Ishikawa (cell line): ENCODE results near the gene RPN1.

Source experiments
- CREB1 ChIP-seq: IDR thresholded peaks from 2 replicates; pipeline ENCODE4 v1.6.1; 2012; ENCODE audit warnings: low read depth
- EP300 ChIP-seq: IDR thresholded peaks from 2 replicates; pipeline ENCODE4 v1.6.1; 2012; ENCODE audit warnings: borderline replicate concordance
- MAX ChIP-seq: IDR thresholded peaks from 2 replicates; pipeline ENCODE4 v1.6.1; 2012
- NFIC ChIP-seq: IDR thresholded peaks from 2 replicates; pipeline ENCODE4 v1.6.1; 2012
- RAD21 ChIP-seq: IDR thresholded peaks from 2 replicates; pipeline ENCODE4 v1.6.1; 2012; ENCODE audit warnings: low read depth
- TAF1 ChIP-seq: IDR thresholded peaks from 2 replicates; pipeline ENCODE4 v1.6.1; 2012; ENCODE audit warnings: low read depth, mild to moderate bottlenecking
- TCF12 ChIP-seq: IDR thresholded peaks from 2 replicates; pipeline ENCODE4 v1.6.1; 2012; ENCODE audit warnings: low read depth
- TEAD4 ChIP-seq: IDR thresholded peaks from 2 replicates; pipeline ENCODE4 v1.6.1; 2012
- USF1 ChIP-seq: IDR thresholded peaks from 2 replicates; pipeline ENCODE4 v1.6.1; 2012
- YY1 ChIP-seq: IDR thresholded peaks from 2 replicates; pipeline ENCODE4 v1.6.1; 2012; ENCODE audit warnings: low read depth
- ZBTB7A ChIP-seq: IDR thresholded peaks from 2 replicates; pipeline ENCODE4 v1.6.1; 2012; ENCODE audit warnings: low read depth
- TF ChIP-seq, protein P1 (sequence below): IDR thresholded peaks from 2 replicates; pipeline ENCODE4 v1.6.1; 2012; ENCODE audit warnings: low read depth, mild to moderate bottlenecking

GRCh38 chr3:128603811-128604775 is 46.5 kb downstream of the RPN1 start:
- TF ChIP-seq MAX: no peak
- TF ChIP-seq TEAD4: no peak
- TF ChIP-seq, protein P1, sequence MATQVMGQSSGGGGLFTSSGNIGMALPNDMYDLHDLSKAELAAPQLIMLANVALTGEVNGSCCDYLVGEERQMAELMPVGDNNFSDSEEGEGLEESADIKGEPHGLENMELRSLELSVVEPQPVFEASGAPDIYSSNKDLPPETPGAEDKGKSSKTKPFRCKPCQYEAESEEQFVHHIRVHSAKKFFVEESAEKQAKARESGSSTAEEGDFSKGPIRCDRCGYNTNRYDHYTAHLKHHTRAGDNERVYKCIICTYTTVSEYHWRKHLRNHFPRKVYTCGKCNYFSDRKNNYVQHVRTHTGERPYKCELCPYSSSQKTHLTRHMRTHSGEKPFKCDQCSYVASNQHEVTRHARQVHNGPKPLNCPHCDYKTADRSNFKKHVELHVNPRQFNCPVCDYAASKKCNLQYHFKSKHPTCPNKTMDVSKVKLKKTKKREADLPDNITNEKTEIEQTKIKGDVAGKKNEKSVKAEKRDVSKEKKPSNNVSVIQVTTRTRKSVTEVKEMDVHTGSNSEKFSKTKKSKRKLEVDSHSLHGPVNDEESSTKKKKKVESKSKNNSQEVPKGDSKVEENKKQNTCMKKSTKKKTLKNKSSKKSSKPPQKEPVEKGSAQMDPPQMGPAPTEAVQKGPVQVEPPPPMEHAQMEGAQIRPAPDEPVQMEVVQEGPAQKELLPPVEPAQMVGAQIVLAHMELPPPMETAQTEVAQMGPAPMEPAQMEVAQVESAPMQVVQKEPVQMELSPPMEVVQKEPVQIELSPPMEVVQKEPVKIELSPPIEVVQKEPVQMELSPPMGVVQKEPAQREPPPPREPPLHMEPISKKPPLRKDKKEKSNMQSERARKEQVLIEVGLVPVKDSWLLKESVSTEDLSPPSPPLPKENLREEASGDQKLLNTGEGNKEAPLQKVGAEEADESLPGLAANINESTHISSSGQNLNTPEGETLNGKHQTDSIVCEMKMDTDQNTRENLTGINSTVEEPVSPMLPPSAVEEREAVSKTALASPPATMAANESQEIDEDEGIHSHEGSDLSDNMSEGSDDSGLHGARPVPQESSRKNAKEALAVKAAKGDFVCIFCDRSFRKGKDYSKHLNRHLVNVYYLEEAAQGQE: no peak
- no peak for TF ChIP-seq NFIC
- TF ChIP-seq RAD21: no peak
- TF ChIP-seq CREB1: no peak
- TF ChIP-seq TAF1: no peak
- no peak for TF ChIP-seq ZBTB7A
- no peak for TF ChIP-seq USF1
- no peak for TF ChIP-seq YY1
- TF ChIP-seq EP300: no peak
- TF ChIP-seq TCF12: no peak
